K562 (cell line): ENCODE measurements around the gene IGSF21. TPM values are rescaled to one million over a fixed set of nuclear protein-coding genes. Genes with fewer than 3 reads are reported as not detected.

Experiments used
- POLR2G ChIP-seq: fragments of 200-400 bp; formaldehyde crosslinking; IDR thresholded peaks from 2 replicates; pipeline ENCODE4 v1.6.1; 2017; ENCODE audit warnings: low read depth, mild to moderate bottlenecking, antibody characterized with exemption, low read length, moderate library complexity
- ZNF407 ChIP-seq: fragments of 450-650 bp; IDR thresholded peaks from 2 replicates; pipeline ENCODE4 v1.6.1; 2016; ENCODE audit warnings: low read depth
- polyA plus RNA-seq, 8 experiments: library from polyadenylated mRNA; depleted of rRNA in 4 of 8; stranded (reverse) in 5 of 8; unstranded in 3 of 8; fragments of >200 nt; fragmentation: Nextera tagmentation in 2 of 8; fragmentation: Illumina TruSeq in 1 of 8; extraction: Ambion mirVana in 2 of 8; extraction: Trizol in 1 of 8; gene quantifications; 2 replicates each; pipeline versions ENCODE4 v1.2.1 to v1.2.3, GENCODE V29; 2011 to 2014; ENCODE audit warnings: inconsistent platforms in 1 of 8, missing spikeins in 1 of 8
- total RNA-seq, 7 experiments: library from RNA; depleted of rRNA in 6 of 7; stranded (reverse); fragments of >200 nt in 6 of 7; fragmentation: Illumina TruSeq in 2 of 7; extraction: Trizol in 2 of 7; gene quantifications; 2 replicates each; pipeline versions ENCODE4 v1.2.1 to v1.2.3, GENCODE V29; 2011 to 2021; ENCODE audit warnings: low replicate concordance in 1 of 7
- TF ChIP-seq, protein P1 (sequence below): sonication (generic); formaldehyde crosslinking; IDR thresholded peaks from 2 replicates; pipeline ENCODE4 v1.8.0; 2022; ENCODE audit warnings: mild to moderate bottlenecking, missing genetic modification reagents
- TF ChIP-seq, protein P2 (sequence below): fragments of 250-450 bp; sonication (Bioruptor Pico); IDR thresholded peaks from 2 replicates; pipeline ENCODE4 v1.8.0; 2022; ENCODE audit warnings: inconsistent platforms

The IGSF21 gene
- total and polyA plus RNA-seq, 9 of the 15 experiments (the other 6 are each of a cell fraction or from before 2014, with no cell fraction given): not detected

DNA sequence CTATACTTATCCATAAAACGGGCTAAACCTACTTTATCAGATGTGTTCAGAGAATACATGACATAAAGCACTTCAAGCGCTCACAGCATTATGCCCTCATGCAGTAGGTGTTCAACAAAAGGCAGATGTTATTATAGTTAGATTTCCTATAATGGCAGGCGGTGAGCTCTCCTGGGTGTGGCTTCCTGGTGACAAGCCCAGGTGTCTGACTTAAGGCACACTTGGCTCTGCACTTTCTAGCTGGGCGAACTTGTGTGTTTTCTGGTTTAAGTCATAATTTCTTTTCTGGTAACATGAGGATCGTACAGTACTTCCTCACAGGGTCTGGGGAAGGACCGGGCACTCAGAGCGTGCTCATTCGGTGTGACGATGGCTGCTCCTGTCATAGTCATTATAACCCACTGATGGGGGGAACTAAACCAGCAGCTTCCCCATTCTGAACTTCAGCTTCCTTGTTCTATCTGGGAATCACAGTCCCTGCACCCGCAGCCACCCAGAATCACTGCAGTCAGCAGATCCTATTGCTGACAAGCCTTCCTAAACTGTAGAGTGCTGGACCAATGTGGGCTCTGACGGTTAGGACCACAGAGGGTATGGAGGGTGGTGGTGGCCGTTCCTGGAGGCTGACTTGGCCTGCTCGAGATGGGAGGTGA, 52.8 kb downstream of the IGSF21 start (continued):
- TF ChIP-seq, protein P1, sequence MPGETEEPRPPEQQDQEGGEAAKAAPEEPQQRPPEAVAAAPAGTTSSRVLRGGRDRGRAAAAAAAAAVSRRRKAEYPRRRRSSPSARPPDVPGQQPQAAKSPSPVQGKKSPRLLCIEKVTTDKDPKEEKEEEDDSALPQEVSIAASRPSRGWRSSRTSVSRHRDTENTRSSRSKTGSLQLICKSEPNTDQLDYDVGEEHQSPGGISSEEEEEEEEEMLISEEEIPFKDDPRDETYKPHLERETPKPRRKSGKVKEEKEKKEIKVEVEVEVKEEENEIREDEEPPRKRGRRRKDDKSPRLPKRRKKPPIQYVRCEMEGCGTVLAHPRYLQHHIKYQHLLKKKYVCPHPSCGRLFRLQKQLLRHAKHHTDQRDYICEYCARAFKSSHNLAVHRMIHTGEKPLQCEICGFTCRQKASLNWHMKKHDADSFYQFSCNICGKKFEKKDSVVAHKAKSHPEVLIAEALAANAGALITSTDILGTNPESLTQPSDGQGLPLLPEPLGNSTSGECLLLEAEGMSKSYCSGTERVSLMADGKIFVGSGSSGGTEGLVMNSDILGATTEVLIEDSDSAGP (CRISPR knock-in tag): no peak
- no peak for TF ChIP-seq POLR2G
- TF ChIP-seq ZNF407: no peak
- TF ChIP-seq, protein P2, sequence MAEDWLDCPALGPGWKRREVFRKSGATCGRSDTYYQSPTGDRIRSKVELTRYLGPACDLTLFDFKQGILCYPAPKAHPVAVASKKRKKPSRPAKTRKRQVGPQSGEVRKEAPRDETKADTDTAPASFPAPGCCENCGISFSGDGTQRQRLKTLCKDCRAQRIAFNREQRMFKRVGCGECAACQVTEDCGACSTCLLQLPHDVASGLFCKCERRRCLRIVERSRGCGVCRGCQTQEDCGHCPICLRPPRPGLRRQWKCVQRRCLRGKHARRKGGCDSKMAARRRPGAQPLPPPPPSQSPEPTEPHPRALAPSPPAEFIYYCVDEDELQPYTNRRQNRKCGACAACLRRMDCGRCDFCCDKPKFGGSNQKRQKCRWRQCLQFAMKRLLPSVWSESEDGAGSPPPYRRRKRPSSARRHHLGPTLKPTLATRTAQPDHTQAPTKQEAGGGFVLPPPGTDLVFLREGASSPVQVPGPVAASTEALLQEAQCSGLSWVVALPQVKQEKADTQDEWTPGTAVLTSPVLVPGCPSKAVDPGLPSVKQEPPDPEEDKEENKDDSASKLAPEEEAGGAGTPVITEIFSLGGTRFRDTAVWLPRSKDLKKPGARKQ (CRISPR knock-in tag): no peak
